Liver (tissue), 9 donors: ENCODE measurements around the gene OOSP3. TPM values are rescaled to one million over a fixed set of nuclear protein-coding genes. Genes with fewer than 3 reads are reported as not detected.

Experiments used
- DNase-seq: peaks from one replicate; pipeline ENCODE4 v3.0.0-alpha.2; 2017; ENCODE audit warnings: low spot score
- H3K27ac ChIP-seq, 2 donors: one replicate each; pipeline ENCODE4 v1.7.0; 2013; ENCODE audit warnings: inconsistent platforms in 2 of 2, low read length in 2 of 2, control low read depth in 1 of 2, low read depth in 1 of 2, mild to moderate bottlenecking in 1 of 2
- H3K27me3 ChIP-seq, 4 donors: one replicate each; pipeline versions ENCODE4 v1.6.1 to v1.7.0; 2013; ENCODE audit warnings: low read length in 3 of 4, inconsistent platforms in 1 of 4, mild to moderate bottlenecking in 1 of 4, moderate library complexity in 1 of 4; ENCODE audit not compliant: control insufficient read depth in 4 of 4, insufficient read depth in 4 of 4
- H3K36me3 ChIP-seq, 4 donors: one replicate each; pipeline versions ENCODE4 v1.6.1 to v1.7.0; 2013; ENCODE audit warnings: low read length in 3 of 4, mild to moderate bottlenecking in 3 of 4, low read depth in 1 of 4, moderate library complexity in 1 of 4; ENCODE audit not compliant: control insufficient read depth in 4 of 4, insufficient read depth in 3 of 4
- H3K4me1 ChIP-seq, 4 donors: one replicate each; pipeline versions ENCODE4 v1.6.1 to v1.7.0; 2013; ENCODE audit warnings: low read length in 3 of 4, mild to moderate bottlenecking in 3 of 4, moderate library complexity in 1 of 4; ENCODE audit not compliant: control insufficient read depth in 4 of 4, insufficient read depth in 4 of 4
- H3K4me3 ChIP-seq, 3 donors: one replicate each; pipeline versions ENCODE4 v1.6.1 to v1.7.0; 2013; ENCODE audit warnings: low read length in 3 of 3, control low read depth in 1 of 3, low read depth in 1 of 3, mild to moderate bottlenecking in 1 of 3
- H3K9ac ChIP-seq, 2 donors: one replicate each; pipeline ENCODE4 v1.7.0; 2013; ENCODE audit warnings: low read length in 2 of 2, mild to moderate bottlenecking in 2 of 2, moderate library complexity in 2 of 2, control low read depth in 1 of 2, low read depth in 1 of 2
- H3K9me3 ChIP-seq, 4 donors: one replicate each; pipeline versions ENCODE4 v1.6.1 to v1.7.0; 2013; ENCODE audit warnings: low read length in 3 of 4; ENCODE audit not compliant: control insufficient read depth in 4 of 4
- ATF3 ChIP-seq: IDR thresholded peaks from 2 replicates; pipeline ENCODE4 v1.6.1; 2016; ENCODE audit warnings: antibody characterized with exemption
- CTCF ChIP-seq: fragments of 150-350 bp; IDR thresholded peaks from 2 replicates; pipeline ENCODE4 v1.5.1; 2017; ENCODE audit warnings: improper control_type of control experiment, low read depth, low read length; ENCODE audit not compliant: missing input control
- EGR1 ChIP-seq, 2 donors: IDR thresholded peaks; 2 replicates each; pipeline ENCODE4 v1.6.1; 2016 to 2018; ENCODE audit warnings: antibody characterized with exemption in 2 of 2, low read depth in 2 of 2
- FOXA1 ChIP-seq: IDR thresholded peaks from 2 replicates; pipeline ENCODE4 v1.6.1; 2016; ENCODE audit warnings: antibody characterized with exemption
- FOXA2 ChIP-seq: IDR thresholded peaks from 2 replicates; pipeline ENCODE4 v1.6.1; 2016; ENCODE audit warnings: antibody characterized with exemption
- GABPA ChIP-seq, 2 donors: IDR thresholded peaks in 1 of 2; conservative IDR thresholded peaks in 1 of 2; 2 replicates each; pipeline ENCODE4 v1.6.1; 2016; ENCODE audit warnings: antibody characterized with exemption in 2 of 2, mild to moderate bottlenecking in 1 of 2, moderate library complexity in 1 of 2
- HNF4A ChIP-seq, 2 donors: conservative IDR thresholded peaks; 2 replicates each; pipeline ENCODE4 v1.6.1; 2016; ENCODE audit warnings: antibody characterized with exemption in 2 of 2, mild to moderate bottlenecking in 2 of 2
- HNF4G ChIP-seq: IDR thresholded peaks from 2 replicates; pipeline ENCODE4 v1.6.1; 2016; ENCODE audit warnings: antibody characterized with exemption
- JUND ChIP-seq, 2 donors: IDR thresholded peaks; 2 replicates each; pipeline ENCODE4 v1.6.1; 2016; ENCODE audit warnings: antibody characterized with exemption in 2 of 2
- MAX ChIP-seq: IDR thresholded peaks from 2 replicates; pipeline ENCODE4 v1.6.1; 2016; ENCODE audit warnings: antibody characterized with exemption
- NR2F2 ChIP-seq: IDR thresholded peaks from 2 replicates; pipeline ENCODE4 v1.6.1; 2016; ENCODE audit warnings: antibody characterized with exemption
- RAD21 ChIP-seq, 2 donors: IDR thresholded peaks; 2 replicates each; pipeline ENCODE4 v1.6.1; 2016; ENCODE audit warnings: antibody characterized with exemption in 2 of 2, mild to moderate bottlenecking in 2 of 2
- REST ChIP-seq: IDR thresholded peaks from 2 replicates; pipeline ENCODE4 v1.6.1; 2016; ENCODE audit warnings: antibody characterized with exemption, mild to moderate bottlenecking
- RXRA ChIP-seq, 2 donors: IDR thresholded peaks; 2 replicates each; pipeline ENCODE4 v1.6.1; 2017 to 2018; ENCODE audit warnings: antibody characterized with exemption in 2 of 2, mild to moderate bottlenecking in 1 of 2
- SP1 ChIP-seq: IDR thresholded peaks from 2 replicates; pipeline ENCODE4 v1.6.1; 2018; ENCODE audit warnings: antibody characterized with exemption, mild to moderate bottlenecking
- TAF1 ChIP-seq: conservative IDR thresholded peaks from 2 replicates; pipeline ENCODE4 v1.6.1; 2016; ENCODE audit warnings: antibody characterized with exemption, mild to moderate bottlenecking
- YY1 ChIP-seq: IDR thresholded peaks from 2 replicates; pipeline ENCODE4 v1.6.1; 2016; ENCODE audit warnings: antibody characterized with exemption, mild to moderate bottlenecking
- ZBTB33 ChIP-seq: IDR thresholded peaks from 2 replicates; pipeline ENCODE4 v1.6.1; 2016; ENCODE audit warnings: antibody characterized with exemption
- WGBS: extraction: QIAGEN DNeasy Blood & Tissue Kit; methylation state at CpG from one replicate; pipeline ENCODE4 v1.1.7; 2013; 5-methylcytosine and 5-hydroxymethylcytosine counted together
- polyA plus RNA-seq, 2 donors: library from polyadenylated mRNA; stranded (reverse) in 1 of 2; unstranded in 1 of 2; fragments of 200-250 nt in 1 of 2; fragments of >200 nt in 1 of 2; fragmentation: Nextera tagmentation in 1 of 2; extraction: Ambion mirVana in 1 of 2; gene quantifications; one replicate each; pipeline versions ENCODE4 v1.2.1 to v1.2.3, GENCODE V29; 2013 to 2015
- total RNA-seq, 2 donors: library from RNA; depleted of rRNA; stranded (reverse); fragments of >200 nt; gene quantifications; one replicate each; pipeline ENCODE4 v1.2.3, GENCODE V29; 2014
- donor health status: healthy.
- donor health status: healthy.
- donor health status: healthy.
- donor health status: healthy.
- donor health status: healthy.

Gene OOSP3
- total and polyA plus RNA-seq, 4 donors = not detected

- TF ChIP-seq RXRA (IDR thresholded peaks at IDR 0.05) (no peak), YY1 (no peak), CTCF (no peak), TAF1 (no peak)
- no peak for DNase-seq
- Histone ChIP-seq H3K27me3 (no peaks in the 10 kb centered on the region), H3K9me3 (no peaks in the 10 kb centered on the region), H3K27ac (no peak overlapping the region), H3K4me1 (no peaks in the 10 kb centered on the region), H3K36me3 (no peaks in the 10 kb centered on the region), H3K9ac (no peak overlapping the region), H3K4me3 (no peak overlapping the region)
- 82% methylated on average over 1 of the region's 1 CpG for WGBS
Observed at GRCh38 chr11:59866836-59867235, 11.7 kb upstream of the OOSP3 start.

- no peak overlapping the region for H3K4me3 ChIP-seq
- no peak overlapping the region for H3K27ac ChIP-seq
- WGBS = 87% methylated on average over 2 of the region's 2 CpGs
- TF ChIP-seq JUND (IDR thresholded peaks at IDR 0.05) = no peak
- TF ChIP-seq MAX = no peak
- TF ChIP-seq REST = no peak
- no peak for TF ChIP-seq HNF4G
- no peak for TF ChIP-seq ZBTB33
- no peak for TF ChIP-seq FOXA1
- no peak for TF ChIP-seq YY1
- no peak for TF ChIP-seq RAD21 (IDR thresholded peaks at IDR 0.05)
- TF ChIP-seq RXRA (IDR thresholded peaks at IDR 0.05) = no peak
- TF ChIP-seq HNF4A (conservative IDR thresholded peaks at IDR 0.05) = no peak
- TF ChIP-seq GABPA (IDR thresholded peaks at IDR 0.05 in 1 of 2, conservative IDR thresholded peaks at IDR 0.05 in 1 of 2) = no peak
- TF ChIP-seq ATF3 = no peak
- no peak for TF ChIP-seq NR2F2
- TF ChIP-seq TAF1 = no peak
- no peak for TF ChIP-seq CTCF
- TF ChIP-seq EGR1 (IDR thresholded peaks at IDR 0.05; ENCODE audit: low read depth in 2 of 2) = no peak
- no peak for TF ChIP-seq FOXA2
- no peak for TF ChIP-seq SP1
- H3K9ac ChIP-seq = no peak overlapping the region
- H3K4me1 ChIP-seq = no peaks in the 10 kb centered on the region
- DNase-seq = no peak
- H3K36me3 ChIP-seq = no peaks in the 10 kb centered on the region
- no peaks in the 10 kb centered on the region for H3K27me3 ChIP-seq
- H3K9me3 ChIP-seq = no peaks in the 10 kb centered on the region
Observed at GRCh38 chr11:59867946-59868345, 10.6 kb upstream of the OOSP3 start.
